Keratinocyte (primary cell): ENCODE data around the gene HSD17B4. TPM values are rescaled to one million over a fixed set of nuclear protein-coding genes. Genes with fewer than 3 reads are reported as not detected.
"Not testable (repeated sequence)": the region's sequence is repeated elsewhere in the genome, so short reads cannot be mapped to it uniquely, and the experiment has no call there.

ENCODE experiments used
- DNase-seq: peaks from one replicate; pipeline ENCODE4 v3.0.0-alpha.2; 2011; ENCODE audit warnings: low read depth, missing footprints, low spot score
- FAIRE-seq: peaks from 2 replicates; lab custom pipeline; 2011; peaks lifted over from hg19 to GRCh38; lab: Jason Lieb, UNC
- H2AFZ ChIP-seq: 2 replicates; pipeline ENCODE4 v1.6.0; 2012; ENCODE audit warnings: low read length, control low read depth, inconsistent platforms; ENCODE audit not compliant: control insufficient read depth
- H3K27ac ChIP-seq: 2 replicates; pipeline ENCODE4 v1.5.1; 2011; ENCODE audit warnings: low read length; ENCODE audit not compliant: control insufficient read depth, insufficient read depth
- H3K27me3 ChIP-seq: 3 replicates; pipeline ENCODE4 v1.6.0; 2011; ENCODE audit warnings: low read length; ENCODE audit not compliant: control insufficient read depth, insufficient read depth; ENCODE audit errors: extremely low read depth
- H3K36me3 ChIP-seq, 2 experiments: 2 replicates in 1 of 2; 3 replicates in 1 of 2; pipeline ENCODE4 v1.5.1; 2011; ENCODE audit warnings: low read length in 2 of 2, mild to moderate bottlenecking in 1 of 2; ENCODE audit not compliant: control insufficient read depth in 2 of 2, insufficient read depth in 2 of 2; ENCODE audit errors: extremely low read depth in 1 of 2
- H3K4me1 ChIP-seq: 3 replicates; pipeline ENCODE4 v1.5.1; 2011; ENCODE audit warnings: low read length; ENCODE audit not compliant: control insufficient read depth, insufficient read depth; ENCODE audit errors: extremely low read depth
- H3K4me2 ChIP-seq: 3 replicates; pipeline ENCODE4 v1.6.0; 2011; ENCODE audit warnings: low read depth, low read length; ENCODE audit not compliant: control insufficient read depth, insufficient read depth; ENCODE audit errors: extremely low read depth
- H3K4me3 ChIP-seq, 3 experiments: fragments of 200-600 bp in 1 of 3; sonication (generic) in 1 of 3; 2 replicates in 2 of 3; 3 replicates in 1 of 3; pipeline ENCODE4 v1.5.1; 2011 to 2016; ENCODE audit warnings: low read length in 3 of 3, mild to moderate bottlenecking in 3 of 3, control low read depth in 2 of 3, inconsistent platforms in 1 of 3, low read depth in 1 of 3, mixed read lengths in 1 of 3, mixed run types in 1 of 3, moderate library complexity in 1 of 3; ENCODE audit not compliant: control insufficient read depth in 2 of 3, insufficient read depth in 2 of 3; ENCODE audit errors: extremely low read depth in 1 of 3
- H3K79me2 ChIP-seq: 2 replicates; pipeline ENCODE4 v1.6.0; 2012; ENCODE audit warnings: low read length; ENCODE audit not compliant: control insufficient read depth, insufficient read depth
- H3K9ac ChIP-seq: 3 replicates; pipeline ENCODE4 v1.6.0; 2011; ENCODE audit warnings: low read length; ENCODE audit not compliant: control insufficient read depth, insufficient read depth; ENCODE audit errors: extremely low read depth
- H3K9me1 ChIP-seq: 3 replicates; pipeline ENCODE4 v1.6.0; 2011; ENCODE audit warnings: low read length; ENCODE audit not compliant: control insufficient read depth, insufficient read depth; ENCODE audit errors: extremely low read depth
- H3K9me3 ChIP-seq: 2 replicates; pipeline ENCODE4 v1.5.1; 2012; ENCODE audit warnings: low read depth, low read length; ENCODE audit not compliant: control insufficient read depth
- H4K20me1 ChIP-seq: 3 replicates; pipeline ENCODE4 v1.6.0; 2011; ENCODE audit warnings: low read length; ENCODE audit not compliant: control insufficient read depth, insufficient read depth; ENCODE audit errors: extremely low read depth
- EZH2 ChIP-seq: IDR thresholded peaks from one replicate; pipeline ENCODE4 v1.6.1; 2012; ENCODE audit warnings: inconsistent platforms, mild to moderate bottlenecking, low read length, moderate library complexity
- dilution Hi-C: fragments of 300-500 bp; cut with MboI; formaldehyde crosslinking; loops from one replicate; pipeline ENCODE4 v1.7.0; 2020; ENCODE audit warnings: low sequenced_read_pairs; ENCODE audit not compliant: extremely low pct_ligation_motif_present
- polyA plus RNA-seq, 5 experiments: library from polyadenylated mRNA; depleted of rRNA in 3 of 5; stranded (reverse) in 3 of 5; stranded (forward) in 1 of 5; unstranded in 1 of 5; fragments of >200 nt; gene quantifications; 1 replicate in 1 of 5; 2 replicates in 3 of 5; 3 replicates in 1 of 5; pipeline versions ENCODE4 v1.2.1 to v1.2.3, GENCODE V29; 2011 to 2012; ENCODE audit warnings: missing spikeins in 2 of 5, low read depth in 1 of 5, low replicate concordance in 1 of 5
- TF ChIP-seq, protein P1 (sequence below), 3 experiments: IDR thresholded peaks in 1 of 3; conservative IDR thresholded peaks in 1 of 3; optimal IDR thresholded peaks in 1 of 3; 2 replicates in 2 of 3; 3 replicates in 1 of 3; pipeline versions ENCODE3 to v1.5.1; 2011; ENCODE audit warnings: low read length in 3 of 3, mild to moderate bottlenecking in 3 of 3, moderate library complexity in 2 of 3, control low read depth in 1 of 3, inconsistent platforms in 1 of 3; ENCODE audit not compliant: insufficient read depth in 2 of 3; ENCODE audit errors: extremely low read depth in 1 of 3

The HSD17B4 gene
- polyA plus RNA-seq, 1 donor (not counting 4 experiments of a cell fraction or from before 2014, with no cell fraction given), result 154 TPM

DNA sequence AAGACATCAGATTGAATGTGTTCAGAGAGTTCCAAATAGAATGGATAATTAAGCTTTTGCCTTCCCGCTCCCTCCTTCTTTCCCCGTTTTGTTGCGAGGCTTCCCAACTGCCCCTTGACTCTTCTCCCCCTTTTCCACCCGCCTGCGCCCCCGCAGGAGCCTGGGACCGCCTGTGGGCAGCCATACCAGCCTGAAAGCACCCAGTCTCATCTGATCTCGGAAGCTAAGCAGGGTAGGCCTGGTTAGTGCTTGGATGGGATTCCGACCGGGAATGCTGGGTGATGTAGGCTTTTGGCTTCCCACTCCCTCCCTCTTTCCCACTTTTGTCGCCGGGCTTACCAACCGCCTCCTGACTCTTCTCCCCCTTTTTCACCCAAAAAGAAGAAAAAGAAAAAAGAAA lies 6.8 kb upstream of the HSD17B4 start:
- DNase-seq (no peak), FAIRE-seq (no peak)
- dilution Hi-C loops, result no loop called here
- TF ChIP-seq, protein P1, sequence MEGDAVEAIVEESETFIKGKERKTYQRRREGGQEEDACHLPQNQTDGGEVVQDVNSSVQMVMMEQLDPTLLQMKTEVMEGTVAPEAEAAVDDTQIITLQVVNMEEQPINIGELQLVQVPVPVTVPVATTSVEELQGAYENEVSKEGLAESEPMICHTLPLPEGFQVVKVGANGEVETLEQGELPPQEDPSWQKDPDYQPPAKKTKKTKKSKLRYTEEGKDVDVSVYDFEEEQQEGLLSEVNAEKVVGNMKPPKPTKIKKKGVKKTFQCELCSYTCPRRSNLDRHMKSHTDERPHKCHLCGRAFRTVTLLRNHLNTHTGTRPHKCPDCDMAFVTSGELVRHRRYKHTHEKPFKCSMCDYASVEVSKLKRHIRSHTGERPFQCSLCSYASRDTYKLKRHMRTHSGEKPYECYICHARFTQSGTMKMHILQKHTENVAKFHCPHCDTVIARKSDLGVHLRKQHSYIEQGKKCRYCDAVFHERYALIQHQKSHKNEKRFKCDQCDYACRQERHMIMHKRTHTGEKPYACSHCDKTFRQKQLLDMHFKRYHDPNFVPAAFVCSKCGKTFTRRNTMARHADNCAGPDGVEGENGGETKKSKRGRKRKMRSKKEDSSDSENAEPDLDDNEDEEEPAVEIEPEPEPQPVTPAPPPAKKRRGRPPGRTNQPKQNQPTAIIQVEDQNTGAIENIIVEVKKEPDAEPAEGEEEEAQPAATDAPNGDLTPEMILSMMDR (optimal IDR thresholded peaks at IDR 0.05 in 1 of 3, IDR thresholded peaks at IDR 0.05 in 1 of 3, conservative IDR thresholded peaks at IDR 0.05 in 1 of 3; ENCODE audit: extremely low read depth in 1 of 3, insufficient read depth in 2 of 3, low read length in 3 of 3), result no peak
- no peak for TF ChIP-seq EZH2
- H3K4me1 ChIP-seq, result no peaks in the 10 kb centered on the region
- no peaks in the 10 kb centered on the region for H3K79me2 ChIP-seq
- no peak overlapping the region for H2AFZ ChIP-seq
- H4K20me1 ChIP-seq, result no peaks in the 10 kb centered on the region
- H3K9me3 ChIP-seq, result no peaks in the 10 kb centered on the region
- no peak overlapping the region for H3K4me2 ChIP-seq
- no peak overlapping the region for H3K27ac ChIP-seq
- H3K9me1 ChIP-seq, result no peaks in the 10 kb centered on the region
- no peak overlapping the region for H3K4me3 ChIP-seq
- H3K9ac ChIP-seq, result no peak overlapping the region
- no peaks in the 10 kb centered on the region for H3K36me3 ChIP-seq
- no peaks in the 10 kb centered on the region for H3K27me3 ChIP-seq

DNA sequence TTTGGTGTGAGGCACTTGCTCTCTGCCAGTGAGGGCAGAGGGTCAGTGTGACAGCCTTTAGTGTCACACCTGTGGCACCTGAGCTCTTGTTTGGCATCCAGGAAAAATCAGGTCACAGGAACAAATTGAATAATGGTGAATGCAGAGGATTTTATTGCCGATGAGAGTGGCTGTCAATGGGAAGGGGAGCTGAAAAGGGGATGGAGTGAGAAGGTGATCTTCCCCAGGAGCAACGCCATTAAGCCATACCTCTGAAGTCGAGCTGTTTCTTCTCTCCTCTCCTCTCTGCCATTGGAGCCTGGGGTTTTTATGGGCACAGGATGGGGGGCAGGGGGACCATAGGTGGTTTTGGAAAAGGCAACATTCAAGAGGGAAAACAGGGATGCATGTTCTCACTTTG lies 2.4 kb upstream of the HSD17B4 start:
- DNase-seq (no peak), FAIRE-seq (no peak)
- H3K36me3 ChIP-seq, result no peaks in the 10 kb centered on the region
- H3K9me3 ChIP-seq, result no peaks in the 10 kb centered on the region
- peaks cover 11% of the 10 kb centered on the region for H3K79me2 ChIP-seq
- H3K4me3 ChIP-seq, result no peak overlapping the region
- no peak overlapping the region for H3K9ac ChIP-seq
- no peaks in the 10 kb centered on the region for H3K27me3 ChIP-seq
- H3K4me1 ChIP-seq, result no peaks in the 10 kb centered on the region
- H3K27ac ChIP-seq, result no peak overlapping the region
- no peaks in the 10 kb centered on the region for H4K20me1 ChIP-seq
- no peaks in the 10 kb centered on the region for H3K9me1 ChIP-seq
- H3K4me2 ChIP-seq, result no peak overlapping the region
- TF ChIP-seq, protein P1 (optimal IDR thresholded peaks at IDR 0.05 in 1 of 3, IDR thresholded peaks at IDR 0.05 in 1 of 3, conservative IDR thresholded peaks at IDR 0.05 in 1 of 3; ENCODE audit: extremely low read depth in 1 of 3, insufficient read depth in 2 of 3, low read length in 3 of 3), result no peak
- TF ChIP-seq EZH2, result no peak
- H2AFZ ChIP-seq, result no peak overlapping the region
- dilution Hi-C loops, result no loop called here

DNA sequence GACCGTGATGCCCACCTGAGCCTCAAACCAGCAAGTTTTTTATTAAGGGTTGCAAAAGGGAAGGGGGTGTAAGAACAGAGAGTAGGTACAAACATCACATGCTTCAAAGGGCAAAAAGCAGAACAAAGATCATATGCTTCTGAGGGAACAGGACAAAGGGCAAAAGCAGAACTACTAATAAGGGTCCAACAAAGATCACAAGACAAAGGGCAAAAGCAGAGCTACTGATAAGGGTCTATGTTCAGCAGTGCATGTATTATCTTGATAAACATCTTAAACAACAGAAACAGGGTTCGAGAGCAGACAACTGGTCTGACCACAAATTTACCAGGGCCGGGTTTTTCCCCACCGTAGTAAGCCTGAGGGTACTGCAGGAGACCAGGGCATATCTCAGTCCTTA lies 1.7 kb upstream of the HSD17B4 start:
- H3K4me2 ChIP-seq, H3K9me3 ChIP-seq, FAIRE-seq, H3K27ac ChIP-seq, H3K9me1 ChIP-seq, H2AFZ ChIP-seq, H3K4me3 ChIP-seq, H3K4me1 ChIP-seq, H3K27me3 ChIP-seq, H3K9ac ChIP-seq, H4K20me1 ChIP-seq, DNase-seq, dilution Hi-C loops, H3K36me3 ChIP-seq: not testable (repeated sequence)
- peaks cover 11% of the 10 kb centered on the region for H3K79me2 ChIP-seq
